G401 (cell line): ENCODE measurements around the gene DUSP9. TPM values are rescaled to one million over a fixed set of nuclear protein-coding genes. Genes with fewer than 3 reads are reported as not detected.
"Not testable (repeated sequence)": the region's sequence is repeated elsewhere in the genome, so short reads cannot be mapped to it uniquely, and the experiment has no call there.

Experiments
- DNase-seq: peaks from one replicate; pipeline ENCODE4 v3.0.0-alpha.2; 2015; ENCODE audit warnings: low spot score
- in situ Hi-C: cut with HindIII; loops from 2 replicates; pipeline ENCODE4 v1.10.0; 2016; ENCODE audit warnings: low sequenced_read_pairs, mixed read lengths
- total RNA-seq: library from RNA; depleted of rRNA; stranded (reverse); fragments of >200 nt; shearing (Covaris generic); gene quantifications from 2 replicates; pipeline ENCODE4 v1.2.3, GENCODE V29; 2014; rRNA removed

Gene DUSP9
- total RNA-seq, 1 experiment from 2014 or later = 0.20 TPM

- in situ Hi-C loops, DNase-seq: not testable (repeated sequence)
Measured at GRCh38 chrX:153699784-153700371, 52.9 kb downstream of the DUSP9 start.

- in situ Hi-C loops = no loop called here
- DNase-seq = no peak
Measured at GRCh38 chrX:153700376-153700945, 53.5 kb downstream of the DUSP9 start.

Other genes with a start within 250 kb of the DUSP9 start
- gene PNMA6E, start 245.9 kb upstream of the DUSP9 start, total RNA-seq = not detected in 2 replicates
- not detected in 2 replicates for gene ZFP92, start 235.7 kb upstream of the DUSP9 start, total RNA-seq
- gene TREX2, start 201.1 kb upstream of the DUSP9 start, total RNA-seq = not detected in 2 replicates
- 50.8 and 63.6 TPM in 2 replicates for gene HAUS7, start 176.6 kb upstream of the DUSP9 start, total RNA-seq
- gene BGN, start 152.2 kb upstream of the DUSP9 start, total RNA-seq = not detected in 2 replicates
- gene ATP2B3, start 129.6 kb upstream of the DUSP9 start, total RNA-seq = not detected in 2 replicates
- 43.7 and 62.8 TPM in 2 replicates for gene CCNQ, start 48.1 kb upstream of the DUSP9 start, total RNA-seq
- 0.74 TPM in 1 of 2 replicates, not detected in the other for gene PNCK, start 26.6 kb downstream of the DUSP9 start, total RNA-seq
- 13.1 and 14.5 TPM in 2 replicates for gene SLC6A8, start 40.7 kb downstream of the DUSP9 start, total RNA-seq
- gene BCAP31, start 77.2 kb downstream of the DUSP9 start, total RNA-seq = 132 and 202 TPM in 2 replicates
- gene ABCD1, start 77.7 kb downstream of the DUSP9 start, total RNA-seq = 5.3 and 6.8 TPM in 2 replicates
- 1.5 TPM in 1 of 2 replicates, not detected in the other for gene PLXNB3, start 117.0 kb downstream of the DUSP9 start, total RNA-seq
- gene SRPK3, start 133.8 kb downstream of the DUSP9 start, total RNA-seq = 0.06 TPM in 1 of 2 replicates, not detected in the other
- 55.7 and 71.2 TPM in 2 replicates for gene IDH3G, start 147.2 kb downstream of the DUSP9 start, total RNA-seq
- 142 and 157 TPM in 2 replicates for gene SSR4, start 147.5 kb downstream of the DUSP9 start, total RNA-seq
- gene PDZD4, start 183.3 kb downstream of the DUSP9 start, total RNA-seq = 15.6 and 16.9 TPM in 2 replicates
- gene L1CAM, start 239.0 kb downstream of the DUSP9 start, total RNA-seq = 31.3 and 34.0 TPM in 2 replicates